Lower leg skin (tissue), 3 donors: ENCODE results near the gene CLHC1.

Experiments used
- POLR2A ChIP-seq, 2 donors: fragments of 450-650 bp; IDR thresholded peaks; one replicate each; pipeline ENCODE4 v1.6.1; 2016 to 2017; ENCODE audit warnings: antibody characterized with exemption in 2 of 2, mild to moderate bottlenecking in 1 of 2, moderate library complexity in 1 of 2
- TF ChIP-seq, protein P1 (sequence below), 3 donors: fragments of 450-650 bp; IDR thresholded peaks; one replicate each; pipeline ENCODE4 v1.5.1; 2016; ENCODE audit warnings: antibody characterized with exemption in 3 of 3, mild to moderate bottlenecking in 3 of 3, moderate library complexity in 2 of 3

GRCh38 chr2:55230551-55230950, 1.5 kb downstream of the CLHC1 start:
- TF ChIP-seq, protein P1, sequence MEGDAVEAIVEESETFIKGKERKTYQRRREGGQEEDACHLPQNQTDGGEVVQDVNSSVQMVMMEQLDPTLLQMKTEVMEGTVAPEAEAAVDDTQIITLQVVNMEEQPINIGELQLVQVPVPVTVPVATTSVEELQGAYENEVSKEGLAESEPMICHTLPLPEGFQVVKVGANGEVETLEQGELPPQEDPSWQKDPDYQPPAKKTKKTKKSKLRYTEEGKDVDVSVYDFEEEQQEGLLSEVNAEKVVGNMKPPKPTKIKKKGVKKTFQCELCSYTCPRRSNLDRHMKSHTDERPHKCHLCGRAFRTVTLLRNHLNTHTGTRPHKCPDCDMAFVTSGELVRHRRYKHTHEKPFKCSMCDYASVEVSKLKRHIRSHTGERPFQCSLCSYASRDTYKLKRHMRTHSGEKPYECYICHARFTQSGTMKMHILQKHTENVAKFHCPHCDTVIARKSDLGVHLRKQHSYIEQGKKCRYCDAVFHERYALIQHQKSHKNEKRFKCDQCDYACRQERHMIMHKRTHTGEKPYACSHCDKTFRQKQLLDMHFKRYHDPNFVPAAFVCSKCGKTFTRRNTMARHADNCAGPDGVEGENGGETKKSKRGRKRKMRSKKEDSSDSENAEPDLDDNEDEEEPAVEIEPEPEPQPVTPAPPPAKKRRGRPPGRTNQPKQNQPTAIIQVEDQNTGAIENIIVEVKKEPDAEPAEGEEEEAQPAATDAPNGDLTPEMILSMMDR (IDR thresholded peaks at IDR 0.05) = no peak
- no peak for TF ChIP-seq POLR2A (IDR thresholded peaks at IDR 0.05)
